Astrocyte of the spinal cord (primary cell): ENCODE data around the gene NCKAP5.
"Not testable (repeated sequence)": the region's sequence is repeated elsewhere in the genome, so short reads cannot be mapped to it uniquely, and the experiment has no call there.

ENCODE experiments used
- DNase-seq: peaks from one replicate; pipeline ENCODE4 v3.0.0; 2011; ENCODE audit warnings: low read depth, low spot score
- H3K4me3 ChIP-seq: 2 replicates; pipeline ENCODE4 v1.5.1; 2011; ENCODE audit warnings: low read depth, mild to moderate bottlenecking, low read length, moderate library complexity
- CTCF ChIP-seq: IDR thresholded peaks from 2 replicates; pipeline ENCODE4 v1.5.1; 2012; ENCODE audit warnings: low read depth, mild to moderate bottlenecking, low read length, inconsistent platforms
- in situ Hi-C: cut with HindIII; loops from 2 replicates; pipeline ENCODE4 v1.10.0; 2017; ENCODE audit warnings: low sequenced_read_pairs

NCKAP5 gene

GRCh38 chr2:132815516-132815915 is 752.7 kb downstream of the NCKAP5 start:
- TF ChIP-seq CTCF: no peak
- peak; percentile 94 for DNase-seq
- no peak overlapping the region for H3K4me3 ChIP-seq
- in situ Hi-C loops: no loop called here

DNA sequence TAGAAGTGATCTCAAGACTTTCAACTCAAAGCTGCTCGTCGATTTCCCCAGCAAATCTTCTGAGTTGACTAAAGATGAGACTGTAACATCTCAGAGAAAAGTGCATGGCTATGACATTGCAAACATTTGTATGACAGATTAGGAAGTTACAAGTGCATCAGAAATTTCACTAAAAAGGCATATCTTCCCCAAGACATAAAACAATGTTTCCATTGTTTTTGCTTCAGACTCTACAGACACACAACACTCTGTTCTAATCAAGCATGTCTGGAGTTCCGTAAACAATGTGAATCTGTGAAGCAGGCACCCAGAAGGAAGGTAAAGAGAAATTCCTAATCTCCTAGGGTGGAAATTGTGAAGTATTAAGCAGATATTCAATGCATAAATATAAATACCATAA is 753.6 kb downstream of the NCKAP5 start:
- TF ChIP-seq CTCF: no peak
- in situ Hi-C loops: no loop called here

DNA sequence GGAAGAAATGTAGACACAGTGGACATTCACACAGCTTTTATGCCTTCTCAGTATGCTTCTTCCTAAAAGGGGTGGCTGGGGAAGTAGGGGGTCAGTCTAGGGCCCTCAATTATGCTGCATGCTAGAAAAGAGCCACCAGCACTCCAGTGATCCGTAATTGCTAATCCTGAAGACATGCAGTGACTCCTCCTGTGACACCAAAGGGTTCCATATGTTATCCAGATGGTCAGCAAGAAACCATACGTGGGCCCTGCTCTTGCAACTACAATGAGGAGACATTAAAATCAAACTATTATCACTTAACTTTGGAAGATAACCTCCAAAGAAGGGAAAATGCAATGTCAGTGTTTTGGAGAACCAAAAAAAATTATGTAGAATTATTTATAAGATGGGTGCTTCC is 754.8 kb downstream of the NCKAP5 start:
- in situ Hi-C loops: no loop called here
- TF ChIP-seq CTCF: no peak
- no peak overlapping the region for H3K4me3 ChIP-seq
- DNase-seq: no peak

More for the DNA sequence above, 753.6 kb downstream of the NCKAP5 start:
- no peak overlapping the region for H3K4me3 ChIP-seq
- no peak for DNase-seq

- in situ Hi-C loops: no loop called here
- no peak for DNase-seq
- no peak overlapping the region for H3K4me3 ChIP-seq
- TF ChIP-seq CTCF: no peak
Measured at GRCh38 chr2:132811148-132811915, 756.9 kb downstream of the NCKAP5 start.

DNA sequence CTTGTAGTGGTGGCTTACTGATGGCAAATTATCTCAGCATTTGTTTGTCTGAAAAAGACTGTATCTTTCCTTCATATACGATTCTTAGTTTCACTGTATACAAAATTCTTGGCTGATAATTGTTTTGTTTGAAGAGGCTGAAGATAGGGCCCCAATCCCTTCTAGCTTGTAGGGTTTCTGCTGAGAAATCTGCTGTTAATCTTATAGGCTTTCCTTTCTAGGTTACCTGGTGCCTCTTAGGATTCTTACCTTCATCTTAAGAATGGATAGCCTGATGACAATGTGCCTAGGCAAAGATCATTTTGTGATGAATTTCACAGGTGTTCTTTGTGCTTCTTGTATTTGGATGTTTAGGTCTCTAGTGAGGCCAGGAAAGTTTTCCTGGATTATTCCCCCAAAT is 758.3 kb downstream of the NCKAP5 start:
- DNase-seq, in situ Hi-C loops, H3K4me3 ChIP-seq: not testable (repeated sequence)

- no peak overlapping the region for H3K4me3 ChIP-seq
- no peak for TF ChIP-seq CTCF
- peak; percentile 69 for DNase-seq
- in situ Hi-C loops: no loop called here
Measured at GRCh38 chr2:132804051-132804450, 764.2 kb downstream of the NCKAP5 start.

DNA sequence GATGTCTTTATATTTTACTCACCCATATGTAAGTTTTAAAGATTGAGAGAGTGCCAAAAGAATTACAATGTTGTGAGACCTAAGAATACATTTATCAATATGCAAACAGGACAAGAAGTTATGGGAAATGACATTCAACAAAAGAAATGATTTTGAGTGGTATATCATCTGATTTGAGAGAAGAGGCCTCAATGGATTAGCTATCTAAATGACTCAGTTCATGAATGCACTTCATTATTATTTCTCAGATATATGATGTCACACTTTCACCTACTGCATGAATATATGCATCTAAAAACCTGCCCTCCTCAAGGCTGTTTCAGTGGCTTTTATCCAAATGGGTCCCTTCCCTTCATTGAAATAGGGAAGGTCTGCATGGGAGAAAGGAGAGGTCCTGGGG is 769.9 kb downstream of the NCKAP5 start:
- TF ChIP-seq CTCF: no peak
- in situ Hi-C loops: no loop called here
- DNase-seq: no peak
- no peak overlapping the region for H3K4me3 ChIP-seq
